HG02623 (cell line): Measurements from ENCODE around the gene ATP5PD.
A peak's percentile ranks its signal among the peaks of the same experiment; 100 is the strongest.
"Not testable (repeated sequence)": the region's sequence is repeated elsewhere in the genome, so short reads cannot be mapped to it uniquely, and the experiment has no call there.

Experiments
- ATAC-seq: cut with Tn5 transposase; IDR thresholded peaks from one replicate; pipeline ENCODE4 v1.9.1; 2021; ENCODE audit warnings: moderate library complexity; ENCODE audit not compliant: unreplicated experiment

Gene ATP5PD

GRCh38 chr17:75059369-75060345, 12.9 kb upstream of the ATP5PD start:
- no peak for ATAC-seq

- ATAC-seq: no peak
These were observed 5.2 kb upstream of the ATP5PD start for GRCh38 chr17:75051941-75052340.

GRCh38 chr17:75049706-75050105, 2.9 kb upstream of the ATP5PD start:
- no peak for ATAC-seq

GRCh38 chr17:75049057-75049456, 2.3 kb upstream of the ATP5PD start:
- ATAC-seq: no peak

- no peak for ATAC-seq
These were observed 1.6 kb upstream of the ATP5PD start for GRCh38 chr17:75048249-75048878.

- ATAC-seq: peak; percentile 6
These were observed 779 bp upstream of the ATP5PD start for GRCh38 chr17:75047398-75048098.

- ATAC-seq: not testable (repeated sequence)
These were observed 793 bp downstream of the ATP5PD start for GRCh38 chr17:75045946-75046406.

GRCh38 chr17:75044716-75045115, 2.1 kb downstream of the ATP5PD start:
- no peak for ATAC-seq

- ATAC-seq: not testable (repeated sequence)
These were observed 3.0 kb downstream of the ATP5PD start for GRCh38 chr17:75043789-75044188.

- no peak for ATAC-seq
These were observed 5.0 kb downstream of the ATP5PD start for GRCh38 chr17:75041656-75042280.

- no peak for ATAC-seq
These were observed 7.5 kb downstream of the ATP5PD start for GRCh38 chr17:75039238-75039637.

GRCh38 chr17:75036643-75037268, 10.0 kb downstream of the ATP5PD start:
- no peak for ATAC-seq

GRCh38 chr17:75034236-75034908, 12.4 kb downstream of the ATP5PD start:
- peak; percentile 35 for ATAC-seq

- peak; percentile 31 for ATAC-seq
These were observed 13.2 kb downstream of the ATP5PD start for GRCh38 chr17:75033346-75034235.

GRCh38 chr17:75032720-75033280, 14.0 kb downstream of the ATP5PD start:
- ATAC-seq: no peak

- no peak for ATAC-seq
These were observed 14.6 kb downstream of the ATP5PD start for GRCh38 chr17:75031972-75032719.

GRCh38 chr17:75030161-75030560, 16.6 kb downstream of the ATP5PD start:
- no peak for ATAC-seq

- ATAC-seq: not testable (repeated sequence)
These were observed 20.1 kb downstream of the ATP5PD start for GRCh38 chr17:75026650-75027049.
